OCI-LY7 (cell line): ENCODE data around the gene ATP9B. TPM values are rescaled to one million over a fixed set of nuclear protein-coding genes. Genes with fewer than 3 reads are reported as not detected.

Experiments used
- BruUV-seq: library from RNA; stranded (reverse); fragments of 400-500 nt; replicated peaks from 2 replicates; lab custom pipeline; 2021; lab: Mats Ljungman, UMichigan
- CTCF ChIA-PET: fragments of 300-600 bp; sonication (Branson Sonifier 250); formaldehyde crosslinking; loops from one replicate; lab custom pipeline; 2022; ENCODE audit warnings: antibody characterized with exemption; ENCODE audit not compliant: unreplicated experiment; lab: Charles Lee
- POLR2A ChIA-PET: fragments of 300-600 bp; sonication (Branson Sonifier 250); formaldehyde crosslinking; loops from one replicate; lab custom pipeline; 2022; ENCODE audit warnings: antibody characterized with exemption; lab: Charles Lee
- DNase-seq: peaks from one replicate; pipeline ENCODE4 v3.0.0-alpha.2; 2015; ENCODE audit warnings: low spot score
- H2AFZ ChIP-seq: fragments of 200-600 bp; sonication (generic), shearing (Covaris generic); 2 replicates; pipeline ENCODE4 v1.6.1; 2014; ENCODE audit warnings: mild to moderate bottlenecking, antibody characterized with exemption, low read length, moderate library complexity
- H3K27ac ChIP-seq: fragments of 200-600 bp; sonication (generic); 2 replicates; pipeline ENCODE4 v1.5.1; 2014; ENCODE audit warnings: mixed run types, low read depth, mild to moderate bottlenecking, moderate library complexity, low read length, inconsistent platforms; ENCODE audit not compliant: poor library complexity, severe bottlenecking
- H3K36me3 ChIP-seq: fragments of 200-600 bp; sonication (generic); 2 replicates; pipeline ENCODE4 v1.6.1; 2014; ENCODE audit warnings: mild to moderate bottlenecking, antibody characterized with exemption, low read length, moderate library complexity, mixed read lengths; ENCODE audit not compliant: insufficient read depth
- H3K4me1 ChIP-seq: fragments of 200-600 bp; sonication (generic); 2 replicates; pipeline ENCODE4 v1.5.1; 2014; ENCODE audit warnings: mild to moderate bottlenecking, low read length; ENCODE audit not compliant: insufficient read depth, poor library complexity, severe bottlenecking
- H3K4me2 ChIP-seq: fragments of 200-600 bp; sonication (generic); 2 replicates; pipeline ENCODE4 v1.6.1; 2014; ENCODE audit warnings: mild to moderate bottlenecking, low read length
- H3K4me3 ChIP-seq: fragments of 200-600 bp; sonication (generic); 2 replicates; pipeline ENCODE4 v1.5.1; 2014; ENCODE audit warnings: mild to moderate bottlenecking, low read depth, low read length; ENCODE audit not compliant: poor library complexity, severe bottlenecking
- H3K79me2 ChIP-seq: fragments of 200-600 bp; sonication (generic); 2 replicates; pipeline ENCODE4 v1.6.1; 2016; ENCODE audit warnings: low read depth, mild to moderate bottlenecking, low read length, moderate library complexity, mixed read lengths; ENCODE audit not compliant: insufficient read depth
- H3K9me2 ChIP-seq: fragments of 200-600 bp; sonication (generic); 2 replicates; pipeline ENCODE4 v1.6.1; 2016; ENCODE audit warnings: mild to moderate bottlenecking, low read length, mixed read lengths; ENCODE audit not compliant: insufficient read depth
- H3K9me3 ChIP-seq: fragments of 200-600 bp; sonication (generic); 2 replicates; pipeline ENCODE4 v1.6.1; 2014; ENCODE audit warnings: mild to moderate bottlenecking, mixed run types, low read length, mixed read lengths
- H4K20me1 ChIP-seq: fragments of 200-600 bp; sonication (generic); 2 replicates; pipeline ENCODE4 v1.6.1; 2014; ENCODE audit warnings: mild to moderate bottlenecking, antibody characterized with exemption, low read length, moderate library complexity, mixed read lengths; ENCODE audit not compliant: insufficient read depth
- EZH2phosphoT487 ChIP-seq: fragments of 200-600 bp; sonication (generic); IDR thresholded peaks from 2 replicates; pipeline ENCODE4 v1.6.1; 2018; ENCODE audit warnings: low read depth, borderline replicate concordance, mild to moderate bottlenecking, mixed run types, antibody characterized with exemption, low read length, moderate library complexity, mixed read lengths
- intact Hi-C: fragments of 100-400 bp; cut with micrococcal nuclease; formaldehyde crosslinking; loops from one replicate; pipeline ENCODE4 v1.10.0; 2022; ENCODE audit not compliant: unreplicated experiment
- total RNA-seq, 2 experiments: library from RNA; depleted of rRNA in 1 of 2; stranded (reverse); fragments of >200 nt in 1 of 2; shearing (Covaris generic) in 1 of 2; gene quantifications; 2 replicates each; pipeline ENCODE4 v1.2.3, GENCODE V29; 2014 to 2022
- TF ChIP-seq, protein P1 (sequence below): fragments of 200-600 bp; sonication (generic); conservative IDR thresholded peaks from 2 replicates; pipeline ENCODE4 v1.5.1; 2014; ENCODE audit warnings: mild to moderate bottlenecking, antibody characterized with exemption, low read length, moderate library complexity, mixed read lengths

ATP9B gene
- total RNA-seq, 2 experiments from 2014 or later = 27.1 to 36.4 TPM

- no peak overlapping the region for H3K27ac ChIP-seq
- no TSS peak for BruUV-seq
- H3K4me1 ChIP-seq = peaks cover 15% of the 10 kb centered on the region
- H3K9me3 ChIP-seq = no peaks in the 10 kb centered on the region
- H2AFZ ChIP-seq = no peak overlapping the region
- CTCF ChIA-PET = no interaction called here
- H3K4me3 ChIP-seq = no peak overlapping the region
- no peaks in the 10 kb centered on the region for H3K9me2 ChIP-seq
- H3K36me3 ChIP-seq = no peaks in the 10 kb centered on the region
- TF ChIP-seq EZH2phosphoT487 = no peak
- H4K20me1 ChIP-seq = no peaks in the 10 kb centered on the region
- H3K4me2 ChIP-seq = no peak overlapping the region
- POLR2A ChIA-PET = interaction anchor here (0.7 kb wide), 1 partner anchor 29 kb away, joined by 3 read pairs; no protein-coding TSS in a partner anchor
- intact Hi-C loops = no loop called here
- H3K79me2 ChIP-seq = no peaks in the 10 kb centered on the region
- no peak for DNase-seq
Observed at GRCh38 chr18:79217979-79218604, 148.9 kb downstream of the ATP9B start.

- Histone ChIP-seq H3K27ac (no peak overlapping the region), H3K4me2 (no peak overlapping the region), H3K36me3 (no peaks in the 10 kb centered on the region), H3K4me3 (no peak overlapping the region), H3K9me3 (no peaks in the 10 kb centered on the region), H4K20me1 (no peaks in the 10 kb centered on the region), H3K4me1 (peaks cover 21% of the 10 kb centered on the region), H2AFZ (no peak overlapping the region), H3K9me2 (no peaks in the 10 kb centered on the region), H3K79me2 (no peaks in the 10 kb centered on the region)
- ChIA-PET CTCF (no interaction called here), POLR2A (no interaction called here)
- no peak for DNase-seq
- no TSS peak for BruUV-seq
- TF ChIP-seq EZH2phosphoT487 = no peak
- TF ChIP-seq, protein P1, sequence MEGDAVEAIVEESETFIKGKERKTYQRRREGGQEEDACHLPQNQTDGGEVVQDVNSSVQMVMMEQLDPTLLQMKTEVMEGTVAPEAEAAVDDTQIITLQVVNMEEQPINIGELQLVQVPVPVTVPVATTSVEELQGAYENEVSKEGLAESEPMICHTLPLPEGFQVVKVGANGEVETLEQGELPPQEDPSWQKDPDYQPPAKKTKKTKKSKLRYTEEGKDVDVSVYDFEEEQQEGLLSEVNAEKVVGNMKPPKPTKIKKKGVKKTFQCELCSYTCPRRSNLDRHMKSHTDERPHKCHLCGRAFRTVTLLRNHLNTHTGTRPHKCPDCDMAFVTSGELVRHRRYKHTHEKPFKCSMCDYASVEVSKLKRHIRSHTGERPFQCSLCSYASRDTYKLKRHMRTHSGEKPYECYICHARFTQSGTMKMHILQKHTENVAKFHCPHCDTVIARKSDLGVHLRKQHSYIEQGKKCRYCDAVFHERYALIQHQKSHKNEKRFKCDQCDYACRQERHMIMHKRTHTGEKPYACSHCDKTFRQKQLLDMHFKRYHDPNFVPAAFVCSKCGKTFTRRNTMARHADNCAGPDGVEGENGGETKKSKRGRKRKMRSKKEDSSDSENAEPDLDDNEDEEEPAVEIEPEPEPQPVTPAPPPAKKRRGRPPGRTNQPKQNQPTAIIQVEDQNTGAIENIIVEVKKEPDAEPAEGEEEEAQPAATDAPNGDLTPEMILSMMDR = no peak
- intact Hi-C loops = no loop called here
Observed at GRCh38 chr18:79218605-79219190, 149.5 kb downstream of the ATP9B start.

DNA sequence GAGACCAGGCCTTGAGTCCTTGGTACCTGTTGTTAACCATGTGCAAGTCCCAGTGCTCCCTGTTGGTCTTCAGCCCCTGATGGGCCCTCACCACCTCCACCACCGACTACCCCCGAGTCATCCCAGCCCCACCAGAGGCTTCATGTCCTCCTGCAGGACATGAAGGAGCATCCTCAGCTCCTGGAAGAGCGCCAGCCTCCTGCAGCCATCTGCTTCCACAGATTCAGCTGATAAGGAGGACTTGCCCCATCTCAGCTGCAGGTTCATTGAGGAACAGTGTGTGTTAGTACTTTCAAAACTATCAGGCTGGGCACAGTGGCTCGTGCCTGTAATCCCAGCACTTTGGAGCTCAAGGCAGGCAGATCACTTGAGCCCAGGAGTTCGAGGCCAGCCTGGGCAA is 151.9 kb downstream of the ATP9B start:
- Histone ChIP-seq H3K36me3 (no peaks in the 10 kb centered on the region), H3K79me2 (no peaks in the 10 kb centered on the region), H3K4me3 (no peak overlapping the region), H4K20me1 (no peaks in the 10 kb centered on the region), H3K27ac (no peak overlapping the region), H3K4me1 (peaks cover 33% of the 10 kb centered on the region), H2AFZ (no peak overlapping the region), H3K4me2 (no peak overlapping the region), H3K9me3 (no peaks in the 10 kb centered on the region), H3K9me2 (no peaks in the 10 kb centered on the region)
- POLR2A ChIA-PET = interaction anchor here (1.0 kb wide), 1 partner anchor 9 kb away, joined by 4 read pairs; no protein-coding TSS in a partner anchor
- BruUV-seq = no TSS peak
- TF ChIP-seq, protein P1 = no peak
- no peak for TF ChIP-seq EZH2phosphoT487
- DNase-seq = no peak
- CTCF ChIA-PET = interaction anchor here (0.9 kb wide), 1 partner anchor 27 kb away, joined by 3 read pairs; no protein-coding TSS in a partner anchor
- intact Hi-C loops = no loop called here
